ENCODE data around the gene CHD5. TPM values are rescaled to one million over a fixed set of nuclear protein-coding genes. Genes with fewer than 3 reads are reported as not detected.

CHD5 gene
- total RNA-seq, 1 donor from 2014 or later = 0.42 TPM

DNA sequence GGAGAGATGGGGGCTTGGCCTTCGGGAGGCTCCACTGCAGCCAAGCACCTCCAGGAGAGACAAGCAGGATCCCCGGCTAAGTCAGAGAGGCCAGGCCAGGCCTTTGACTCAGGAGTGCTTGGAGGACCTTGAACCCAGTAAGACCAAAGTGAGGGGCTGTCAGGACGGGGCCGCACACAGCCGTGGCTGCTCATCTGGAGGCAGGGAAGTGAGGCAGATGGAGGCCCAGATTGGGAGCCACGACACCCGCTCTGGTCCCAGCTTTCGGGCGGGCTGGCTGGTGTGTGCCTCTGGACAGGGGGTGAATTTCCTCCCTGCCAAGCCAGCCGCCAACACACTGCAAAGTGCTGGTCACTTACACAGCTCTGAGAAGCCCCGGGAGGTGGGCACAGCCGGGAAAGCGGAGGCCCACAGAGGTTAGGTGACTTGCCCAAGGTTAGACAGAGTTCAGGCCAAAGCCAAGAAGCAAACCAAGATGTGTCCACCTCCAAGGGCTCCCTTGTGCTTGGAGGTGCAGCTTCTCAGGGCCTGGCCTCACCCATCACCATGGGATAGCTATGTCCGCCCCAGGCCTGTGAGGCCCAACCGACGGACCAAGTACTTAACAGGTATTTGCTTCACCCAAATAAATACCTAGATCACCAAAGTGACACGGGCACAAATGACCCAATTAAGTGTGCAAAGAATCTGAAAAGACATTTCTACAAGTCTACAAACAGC is 58.3 kb downstream of the CHD5 start:
- Mint-ChIP-seq H3K9me3 (ENCODE audit: low read depth) (peaks cover 8% of the 10 kb centered on the region), H3K4me3 (ENCODE audit: unreplicated experiment) (no peak overlapping the region), H3K4me1 (ENCODE audit: low read depth) (no peaks in the 10 kb centered on the region), H3K27ac (ENCODE audit: unreplicated experiment) (no peak overlapping the region), H3K27me3 (ENCODE audit: low read depth) (peaks cover 10% of the 10 kb centered on the region), H3K36me3 (ENCODE audit: low read depth) (peaks cover 1% of the 10 kb centered on the region)
- TF ChIP-seq, protein P1, sequence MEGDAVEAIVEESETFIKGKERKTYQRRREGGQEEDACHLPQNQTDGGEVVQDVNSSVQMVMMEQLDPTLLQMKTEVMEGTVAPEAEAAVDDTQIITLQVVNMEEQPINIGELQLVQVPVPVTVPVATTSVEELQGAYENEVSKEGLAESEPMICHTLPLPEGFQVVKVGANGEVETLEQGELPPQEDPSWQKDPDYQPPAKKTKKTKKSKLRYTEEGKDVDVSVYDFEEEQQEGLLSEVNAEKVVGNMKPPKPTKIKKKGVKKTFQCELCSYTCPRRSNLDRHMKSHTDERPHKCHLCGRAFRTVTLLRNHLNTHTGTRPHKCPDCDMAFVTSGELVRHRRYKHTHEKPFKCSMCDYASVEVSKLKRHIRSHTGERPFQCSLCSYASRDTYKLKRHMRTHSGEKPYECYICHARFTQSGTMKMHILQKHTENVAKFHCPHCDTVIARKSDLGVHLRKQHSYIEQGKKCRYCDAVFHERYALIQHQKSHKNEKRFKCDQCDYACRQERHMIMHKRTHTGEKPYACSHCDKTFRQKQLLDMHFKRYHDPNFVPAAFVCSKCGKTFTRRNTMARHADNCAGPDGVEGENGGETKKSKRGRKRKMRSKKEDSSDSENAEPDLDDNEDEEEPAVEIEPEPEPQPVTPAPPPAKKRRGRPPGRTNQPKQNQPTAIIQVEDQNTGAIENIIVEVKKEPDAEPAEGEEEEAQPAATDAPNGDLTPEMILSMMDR (IDR thresholded peaks at IDR 0.05) = no peak
- DNase-seq (ENCODE audit: low spot score) = peak; percentile 83

DNA sequence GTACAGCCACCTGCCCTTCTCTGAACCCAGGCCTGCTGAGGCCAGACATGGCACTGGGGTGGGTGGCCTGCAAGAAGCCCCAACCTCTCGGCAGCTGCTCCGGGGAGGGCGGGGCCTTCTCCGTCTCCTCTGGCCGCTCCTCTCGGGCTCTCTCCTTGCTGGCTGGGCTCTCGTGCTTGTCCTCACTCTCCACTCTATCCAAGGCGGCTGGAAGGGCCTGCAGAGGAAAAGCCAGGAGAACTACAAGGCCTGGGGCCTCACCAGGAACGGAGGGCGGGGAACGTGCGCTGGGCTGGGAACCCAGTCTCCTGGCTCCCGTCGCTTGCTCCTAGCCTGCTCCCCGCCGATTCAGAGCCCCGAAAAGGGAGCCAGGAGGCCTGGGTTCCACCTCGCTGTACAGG is 59.1 kb downstream of the CHD5 start:
- TF ChIP-seq, protein P1 (IDR thresholded peaks at IDR 0.05) = no peak
- peak; percentile 87 for DNase-seq (ENCODE audit: low spot score)
- Mint-ChIP-seq H3K36me3 (ENCODE audit: low read depth) (peaks cover 1% of the 10 kb centered on the region), H3K27ac (ENCODE audit: unreplicated experiment) (no peak overlapping the region), H3K4me3 (ENCODE audit: unreplicated experiment) (no peak overlapping the region), H3K27me3 (ENCODE audit: low read depth) (peaks cover 6% of the 10 kb centered on the region), H3K4me1 (ENCODE audit: low read depth) (peaks cover 4% of the 10 kb centered on the region), H3K9me3 (ENCODE audit: low read depth) (peaks cover 11% of the 10 kb centered on the region)

DNA sequence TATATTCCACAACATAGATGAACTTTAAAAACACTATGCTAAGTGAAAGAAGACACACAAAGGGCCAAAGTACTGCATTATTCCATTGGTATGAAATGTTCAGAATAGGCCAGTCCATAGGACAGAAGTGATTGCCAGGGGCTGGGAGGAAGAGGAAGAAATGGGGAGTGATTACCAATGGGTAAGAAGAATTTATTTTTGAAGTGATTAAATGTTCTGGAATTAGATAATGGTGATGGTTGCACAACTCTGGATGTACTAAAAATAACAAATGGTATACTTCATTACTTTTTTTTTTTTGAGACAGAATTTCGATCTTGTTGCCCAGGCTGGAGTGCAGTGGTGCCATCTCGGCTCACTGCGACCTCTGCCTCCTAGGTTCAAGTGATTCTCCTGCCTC is 61.7 kb downstream of the CHD5 start:
- TF ChIP-seq, protein P1 (IDR thresholded peaks at IDR 0.05) = no peak
- Mint-ChIP-seq H3K4me3 (ENCODE audit: unreplicated experiment) (no peak overlapping the region), H3K9me3 (ENCODE audit: low read depth) (peaks cover 11% of the 10 kb centered on the region), H3K27ac (ENCODE audit: unreplicated experiment) (no peak overlapping the region), H3K4me1 (ENCODE audit: low read depth) (peaks cover 5% of the 10 kb centered on the region), H3K27me3 (ENCODE audit: low read depth) (peaks cover 1% of the 10 kb centered on the region), H3K36me3 (ENCODE audit: low read depth) (peaks cover 1% of the 10 kb centered on the region)
- no peak for DNase-seq (ENCODE audit: low spot score)

DNA sequence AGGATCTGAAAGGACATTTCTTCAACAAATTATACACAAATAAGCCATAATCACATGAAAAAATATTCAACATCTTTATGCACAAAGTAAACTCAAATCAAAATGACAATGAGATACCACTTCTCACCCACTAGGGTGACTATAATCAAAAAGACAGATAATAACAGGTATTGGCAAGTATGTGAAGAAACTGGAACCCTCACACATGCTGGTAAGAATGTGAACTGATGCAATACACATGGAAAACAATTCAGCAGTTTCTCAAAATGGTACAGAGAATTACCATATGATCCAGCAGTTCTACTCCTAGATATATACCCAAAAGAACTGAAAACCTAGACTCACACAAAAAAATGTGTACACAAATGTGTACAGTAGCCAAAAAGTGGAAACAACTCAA is 62.5 kb downstream of the CHD5 start:
- TF ChIP-seq, protein P1 (IDR thresholded peaks at IDR 0.05) = no peak
- no peak overlapping the region for H3K4me3 Mint-ChIP-seq (ENCODE audit: unreplicated experiment)
- peaks cover 1% of the 10 kb centered on the region for H3K27me3 Mint-ChIP-seq (ENCODE audit: low read depth)
- H3K27ac Mint-ChIP-seq (ENCODE audit: unreplicated experiment) = no peak overlapping the region
- no peak for DNase-seq (ENCODE audit: low spot score)
- peaks cover 11% of the 10 kb centered on the region for H3K9me3 Mint-ChIP-seq (ENCODE audit: low read depth)
- peaks cover 1% of the 10 kb centered on the region for H3K36me3 Mint-ChIP-seq (ENCODE audit: low read depth)
- peaks cover 5% of the 10 kb centered on the region for H3K4me1 Mint-ChIP-seq (ENCODE audit: low read depth)

DNA sequence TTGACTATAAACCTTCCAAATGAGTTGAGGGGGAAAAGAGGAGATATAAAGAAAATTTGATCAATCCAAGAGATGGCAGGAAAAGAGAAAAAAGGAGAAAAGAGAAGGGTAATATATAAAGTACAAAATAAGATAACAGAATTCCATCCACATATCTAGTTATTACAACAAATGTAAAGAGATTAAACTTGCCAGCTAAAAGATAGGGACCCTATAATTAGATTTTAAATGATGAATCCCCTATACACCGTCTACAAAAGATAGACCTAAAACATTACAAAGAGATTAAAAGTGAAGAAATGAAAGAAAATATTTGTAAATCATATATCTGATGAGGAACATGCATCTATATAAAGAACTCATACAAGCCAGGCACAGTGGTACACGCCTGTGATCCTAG is 63.1 kb downstream of the CHD5 start:
- TF ChIP-seq, protein P1 (IDR thresholded peaks at IDR 0.05) = no peak
- Mint-ChIP-seq H3K4me3 (ENCODE audit: unreplicated experiment) (no peak overlapping the region), H3K27ac (ENCODE audit: unreplicated experiment) (no peak overlapping the region), H3K36me3 (ENCODE audit: low read depth) (peaks cover 2% of the 10 kb centered on the region), H3K9me3 (ENCODE audit: low read depth) (peaks cover 11% of the 10 kb centered on the region), H3K27me3 (ENCODE audit: low read depth) (peaks cover 5% of the 10 kb centered on the region), H3K4me1 (ENCODE audit: low read depth) (peaks cover 5% of the 10 kb centered on the region)
- DNase-seq (ENCODE audit: low spot score) = no peak

Measured in chondrocyte (in vitro differentiated cells).